ENCODE measurements around the gene PNPLA5. TPM values are rescaled to one million over a fixed set of nuclear protein-coding genes. Genes with fewer than 3 reads are reported as not detected.
A peak's percentile ranks its signal among the peaks of the same experiment; 100 is the strongest.

The PNPLA5 gene
- total RNA-seq, 1 experiment from 2014 or later, result 5.3 TPM

GRCh38 chr22:43846966-43847365 lies 44.8 kb downstream of the PNPLA5 start:
- Mint-ChIP-seq H3K4me3 (no peak overlapping the region), H3K36me3 (no peaks in the 10 kb centered on the region), H3K27me3 (ENCODE audit: low read depth) (no peaks in the 10 kb centered on the region), H3K9me3 (no peaks in the 10 kb centered on the region), H3K27ac (peak overlapping the region; percentile 0; the same call in 1 of the 2 replicates), H3K4me1 (peaks cover 27% of the 10 kb centered on the region)
- TF ChIP-seq USF2 (CRISPR knock-in tag; IDR thresholded peaks at IDR 0.05) (no peak), NR3C1 (CRISPR knock-in tag; conservative IDR thresholded peaks at IDR 0.05; ENCODE audit: low read depth) (no peak), AFF4 (CRISPR knock-in tag; IDR thresholded peaks at IDR 0.05; ENCODE audit: borderline replicate concordance) (no peak), AR (CRISPR knock-in tag; IDR thresholded peaks at IDR 0.05) (no peak), ZNF317 (CRISPR knock-in tag; IDR thresholded peaks at IDR 0.05; ENCODE audit: borderline replicate concordance, low read depth) (no peak), ZNF281 (CRISPR knock-in tag; IDR thresholded peaks at IDR 0.05) (no peak), ETV6 (CRISPR knock-in tag; IDR thresholded peaks at IDR 0.05) (no peak), PRRX2 (CRISPR knock-in tag; IDR thresholded peaks at IDR 0.05) (no peak), ZNF138 (CRISPR knock-in tag; conservative IDR thresholded peaks at IDR 0.05) (no peak), SP1 (CRISPR knock-in tag; conservative IDR thresholded peaks at IDR 0.05) (no peak), E2F1 (CRISPR knock-in tag; IDR thresholded peaks at IDR 0.05) (no peak), ZSCAN18 (CRISPR knock-in tag; IDR thresholded peaks at IDR 0.05) (no peak), ELF4 (CRISPR knock-in tag; IDR thresholded peaks at IDR 0.05; ENCODE audit: low read depth) (no peak), ZNF396 (CRISPR knock-in tag; IDR thresholded peaks at IDR 0.05; ENCODE audit: borderline replicate concordance) (no peak), ARID4B (CRISPR knock-in tag; IDR thresholded peaks at IDR 0.05; ENCODE audit: borderline replicate concordance) (no peak), RORB (CRISPR knock-in tag; IDR thresholded peaks at IDR 0.05) (no peak)
- ChIA-PET CTCF (interaction anchor here (0.9 to 11.6 kb wide), 4 partner anchors 17 to 99 kb away, joined by 3 to 140 read pairs (median 4); no protein-coding TSS in a partner anchor), POLR2A (interaction anchor here (0.5 kb wide), 1 partner anchor 261 kb away, joined by 5 read pairs; no protein-coding TSS in a partner anchor)
- no peak for ATAC-seq
- no peak for DNase-seq (ENCODE audit: low spot score)
